SK-N-SH (cell line): ENCODE measurements around the gene PDIA3.

Experiments used
- CHD2 ChIP-seq: fragments of 150-350 bp; IDR thresholded peaks from 2 replicates; pipeline ENCODE4 v1.6.1; 2018; ENCODE audit warnings: low read length; ENCODE audit not compliant: partially characterized antibody
- ELF1 ChIP-seq: IDR thresholded peaks from 2 replicates; pipeline ENCODE4 v1.4.0; 2012
- EP300 ChIP-seq, 2 experiments: IDR thresholded peaks; 2 replicates each; pipeline versions ENCODE4 v1.4.0 to v1.6.1; 2012; ENCODE audit warnings: borderline replicate concordance in 1 of 2, low read depth in 1 of 2, low read length in 1 of 2
- FOSL2 ChIP-seq: IDR thresholded peaks from 2 replicates; pipeline ENCODE4 v1.4.0; 2012; ENCODE audit warnings: low read depth, mild to moderate bottlenecking, moderate library complexity, borderline replicate concordance
- GABPA ChIP-seq: IDR thresholded peaks from 2 replicates; pipeline ENCODE4 v1.4.0; 2012; ENCODE audit warnings: low read depth, mild to moderate bottlenecking
- MAX ChIP-seq: IDR thresholded peaks from 2 replicates; pipeline ENCODE4 v1.4.0; 2012; ENCODE audit warnings: low read depth
- MXI1 ChIP-seq: IDR thresholded peaks from 2 replicates; pipeline ENCODE4 v1.6.1; 2012; ENCODE audit warnings: mild to moderate bottlenecking, low read depth, low read length, improper control_type of control experiment
- PBX3 ChIP-seq: IDR thresholded peaks from 2 replicates; pipeline ENCODE4; 2012
- POLR2AphosphoS5 ChIP-seq: IDR thresholded peaks from 2 replicates; pipeline ENCODE4 v1.6.1; 2012; ENCODE audit warnings: low read depth, low read length
- TAF1 ChIP-seq: IDR thresholded peaks from 2 replicates; pipeline ENCODE4 v1.6.1; 2012; ENCODE audit warnings: low read depth, mild to moderate bottlenecking, low read length, moderate library complexity, borderline replicate concordance
- TCF12 ChIP-seq: IDR thresholded peaks from 2 replicates; pipeline ENCODE4 v1.4.0; 2012
- TF ChIP-seq, protein P1 (sequence below): fragments of 200-600 bp; sonication (generic); IDR thresholded peaks from 2 replicates; pipeline ENCODE4 v1.6.1; 2017; ENCODE audit warnings: antibody characterized with exemption, mild to moderate bottlenecking, moderate library complexity
- TF ChIP-seq, protein P2 (sequence below): IDR thresholded peaks from 2 replicates; pipeline ENCODE4 v1.6.1; 2012; ENCODE audit warnings: mild to moderate bottlenecking, low read depth, low read length, moderate library complexity

DNA sequence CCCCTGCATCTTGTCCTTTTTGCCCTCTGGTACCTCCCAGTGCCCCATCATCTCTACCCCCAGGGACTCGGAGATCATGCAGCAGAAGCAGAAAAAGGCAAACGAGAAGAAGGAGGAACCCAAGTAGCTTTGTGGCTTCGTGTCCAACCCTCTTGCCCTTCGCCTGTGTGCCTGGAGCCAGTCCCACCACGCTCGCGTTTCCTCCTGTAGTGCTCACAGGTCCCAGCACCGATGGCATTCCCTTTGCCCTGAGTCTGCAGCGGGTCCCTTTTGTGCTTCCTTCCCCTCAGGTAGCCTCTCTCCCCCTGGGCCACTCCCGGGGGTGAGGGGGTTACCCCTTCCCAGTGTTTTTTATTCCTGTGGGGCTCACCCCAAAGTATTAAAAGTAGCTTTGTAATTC, 47.4 kb downstream of the PDIA3 start:
- TF ChIP-seq, protein P1, sequence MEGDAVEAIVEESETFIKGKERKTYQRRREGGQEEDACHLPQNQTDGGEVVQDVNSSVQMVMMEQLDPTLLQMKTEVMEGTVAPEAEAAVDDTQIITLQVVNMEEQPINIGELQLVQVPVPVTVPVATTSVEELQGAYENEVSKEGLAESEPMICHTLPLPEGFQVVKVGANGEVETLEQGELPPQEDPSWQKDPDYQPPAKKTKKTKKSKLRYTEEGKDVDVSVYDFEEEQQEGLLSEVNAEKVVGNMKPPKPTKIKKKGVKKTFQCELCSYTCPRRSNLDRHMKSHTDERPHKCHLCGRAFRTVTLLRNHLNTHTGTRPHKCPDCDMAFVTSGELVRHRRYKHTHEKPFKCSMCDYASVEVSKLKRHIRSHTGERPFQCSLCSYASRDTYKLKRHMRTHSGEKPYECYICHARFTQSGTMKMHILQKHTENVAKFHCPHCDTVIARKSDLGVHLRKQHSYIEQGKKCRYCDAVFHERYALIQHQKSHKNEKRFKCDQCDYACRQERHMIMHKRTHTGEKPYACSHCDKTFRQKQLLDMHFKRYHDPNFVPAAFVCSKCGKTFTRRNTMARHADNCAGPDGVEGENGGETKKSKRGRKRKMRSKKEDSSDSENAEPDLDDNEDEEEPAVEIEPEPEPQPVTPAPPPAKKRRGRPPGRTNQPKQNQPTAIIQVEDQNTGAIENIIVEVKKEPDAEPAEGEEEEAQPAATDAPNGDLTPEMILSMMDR = no peak
- no peak for TF ChIP-seq TCF12
- no peak for TF ChIP-seq CHD2
- TF ChIP-seq, protein P2, sequence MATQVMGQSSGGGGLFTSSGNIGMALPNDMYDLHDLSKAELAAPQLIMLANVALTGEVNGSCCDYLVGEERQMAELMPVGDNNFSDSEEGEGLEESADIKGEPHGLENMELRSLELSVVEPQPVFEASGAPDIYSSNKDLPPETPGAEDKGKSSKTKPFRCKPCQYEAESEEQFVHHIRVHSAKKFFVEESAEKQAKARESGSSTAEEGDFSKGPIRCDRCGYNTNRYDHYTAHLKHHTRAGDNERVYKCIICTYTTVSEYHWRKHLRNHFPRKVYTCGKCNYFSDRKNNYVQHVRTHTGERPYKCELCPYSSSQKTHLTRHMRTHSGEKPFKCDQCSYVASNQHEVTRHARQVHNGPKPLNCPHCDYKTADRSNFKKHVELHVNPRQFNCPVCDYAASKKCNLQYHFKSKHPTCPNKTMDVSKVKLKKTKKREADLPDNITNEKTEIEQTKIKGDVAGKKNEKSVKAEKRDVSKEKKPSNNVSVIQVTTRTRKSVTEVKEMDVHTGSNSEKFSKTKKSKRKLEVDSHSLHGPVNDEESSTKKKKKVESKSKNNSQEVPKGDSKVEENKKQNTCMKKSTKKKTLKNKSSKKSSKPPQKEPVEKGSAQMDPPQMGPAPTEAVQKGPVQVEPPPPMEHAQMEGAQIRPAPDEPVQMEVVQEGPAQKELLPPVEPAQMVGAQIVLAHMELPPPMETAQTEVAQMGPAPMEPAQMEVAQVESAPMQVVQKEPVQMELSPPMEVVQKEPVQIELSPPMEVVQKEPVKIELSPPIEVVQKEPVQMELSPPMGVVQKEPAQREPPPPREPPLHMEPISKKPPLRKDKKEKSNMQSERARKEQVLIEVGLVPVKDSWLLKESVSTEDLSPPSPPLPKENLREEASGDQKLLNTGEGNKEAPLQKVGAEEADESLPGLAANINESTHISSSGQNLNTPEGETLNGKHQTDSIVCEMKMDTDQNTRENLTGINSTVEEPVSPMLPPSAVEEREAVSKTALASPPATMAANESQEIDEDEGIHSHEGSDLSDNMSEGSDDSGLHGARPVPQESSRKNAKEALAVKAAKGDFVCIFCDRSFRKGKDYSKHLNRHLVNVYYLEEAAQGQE = no peak
- no peak for TF ChIP-seq GABPA
- TF ChIP-seq POLR2AphosphoS5 = no peak
- TF ChIP-seq EP300 (IDR thresholded peaks at IDR 0.05; ENCODE audit: borderline replicate concordance in 1 of 2, low read depth in 1 of 2, low read length in 1 of 2) = no peak
- TF ChIP-seq TAF1 = no peak
- no peak for TF ChIP-seq MXI1
- no peak for TF ChIP-seq MAX
- no peak for TF ChIP-seq ELF1
- TF ChIP-seq PBX3 = no peak
- TF ChIP-seq FOSL2 = no peak
